Measurements from ENCODE around the gene EMP1. TPM values are rescaled to one million over a fixed set of nuclear protein-coding genes. Genes with fewer than 3 reads are reported as not detected.

EMP1 gene
- total RNA-seq, 1 experiment from 2014 or later: 0.63 TPM

- H3T11ph ChIP-seq (ENCODE audit: low read length): no peak overlapping the region
- WGBS (ENCODE audit: extremely low coverage, insufficient read length, low lambda C conversion rate): no CpG with 5 or more reads among the region's 3 CpGs
- H3K36me3 Mint-ChIP-seq (ENCODE audit: insufficient read depth in 1 of 3, low read depth in 3 of 3): no peaks in the 10 kb centered on the region; a peak in 2 of 7 replicates
- no peak overlapping the region for H3K23ac ChIP-seq (ENCODE audit: insufficient read length, low read depth, low read length)
- H3K27ac ChIP-seq (ENCODE audit: insufficient read length, low read depth, low read length): no peak overlapping the region
- no peaks in the 10 kb centered on the region for H4K20me1 ChIP-seq (ENCODE audit: control insufficient read depth, insufficient read depth, insufficient read length)
- H4K8ac ChIP-seq (replicated peaks; ENCODE audit: insufficient read length, low read depth, low read length): no peak overlapping the region
- H3K4me1 ChIP-seq (ENCODE audit: insufficient read depth, low read length): no peaks in the 10 kb centered on the region; the same call in 1 of the 2 replicates
- no peak overlapping the region for H3K14ac ChIP-seq (ENCODE audit: insufficient read depth, low read length)
- no peak overlapping the region for H3K27ac Mint-ChIP-seq
- no peaks in the 10 kb centered on the region for H3K79me2 ChIP-seq (ENCODE audit: insufficient read depth, low read length)
- no peak overlapping the region for H3K9ac ChIP-seq (ENCODE audit: extremely low read depth, insufficient read length, low read length)
- H2BK15ac ChIP-seq (ENCODE audit: low read depth, low read length): no peak overlapping the region
- H3K4ac ChIP-seq (ENCODE audit: low read depth, low read length): no peak overlapping the region
- no peaks in the 10 kb centered on the region for H3K79me1 ChIP-seq (ENCODE audit: insufficient read depth, low read depth, low read length, poor library complexity, severe bottlenecking)
- no peak overlapping the region for H2BK20ac ChIP-seq (ENCODE audit: low read depth, low read length, poor library complexity, severe bottlenecking)
- no peak overlapping the region for H4K91ac ChIP-seq (ENCODE audit: insufficient read length, low read depth, low read length)
- no peak overlapping the region for H2AK5ac ChIP-seq (ENCODE audit: insufficient read length, low read length)
- H2BK120ac ChIP-seq (ENCODE audit: low read depth, low read length, poor library complexity, severe bottlenecking): no peak overlapping the region
- H3K4me3 Mint-ChIP-seq: no peak overlapping the region
- DNase-seq: no peak
- H3K4me1 Mint-ChIP-seq: peaks cover 3 to 4% of the 10 kb centered on the region in 2 experiments; a peak in 1 of 4 replicates
- no peak overlapping the region for H2BK5ac ChIP-seq (ENCODE audit: insufficient read length, low read length)
- no peaks in the 10 kb centered on the region; the same call in 1 of the 2 replicates for H3K27me3 Mint-ChIP-seq (ENCODE audit: low read depth)
- H3K9me3 Mint-ChIP-seq: no peaks in the 10 kb centered on the region
- H4K5ac ChIP-seq (ENCODE audit: insufficient read length, low read depth, low read length): no peak overlapping the region
- no peak overlapping the region for H3K18ac ChIP-seq (ENCODE audit: insufficient read length, low read depth, low read length)
- no peak overlapping the region for H2BK12ac ChIP-seq (ENCODE audit: insufficient read length, low read depth, low read length)
- no peaks in the 10 kb centered on the region; the same call in 1 of the 2 replicates for H3K27me3 ChIP-seq (ENCODE audit: insufficient read depth, low read length)
- H3K23me2 ChIP-seq (ENCODE audit: insufficient read length, low read depth, low read length, poor library complexity, severe bottlenecking): no peaks in the 10 kb centered on the region
- H3K4me2 ChIP-seq (ENCODE audit: insufficient read depth, insufficient read length, low read length): no peak overlapping the region
- H3K56ac ChIP-seq (ENCODE audit: insufficient read length, low read depth, low read length): no peak overlapping the region
- no peak overlapping the region for H2AFZ ChIP-seq (ENCODE audit: low read length)
- TF ChIP-seq, protein P1, sequence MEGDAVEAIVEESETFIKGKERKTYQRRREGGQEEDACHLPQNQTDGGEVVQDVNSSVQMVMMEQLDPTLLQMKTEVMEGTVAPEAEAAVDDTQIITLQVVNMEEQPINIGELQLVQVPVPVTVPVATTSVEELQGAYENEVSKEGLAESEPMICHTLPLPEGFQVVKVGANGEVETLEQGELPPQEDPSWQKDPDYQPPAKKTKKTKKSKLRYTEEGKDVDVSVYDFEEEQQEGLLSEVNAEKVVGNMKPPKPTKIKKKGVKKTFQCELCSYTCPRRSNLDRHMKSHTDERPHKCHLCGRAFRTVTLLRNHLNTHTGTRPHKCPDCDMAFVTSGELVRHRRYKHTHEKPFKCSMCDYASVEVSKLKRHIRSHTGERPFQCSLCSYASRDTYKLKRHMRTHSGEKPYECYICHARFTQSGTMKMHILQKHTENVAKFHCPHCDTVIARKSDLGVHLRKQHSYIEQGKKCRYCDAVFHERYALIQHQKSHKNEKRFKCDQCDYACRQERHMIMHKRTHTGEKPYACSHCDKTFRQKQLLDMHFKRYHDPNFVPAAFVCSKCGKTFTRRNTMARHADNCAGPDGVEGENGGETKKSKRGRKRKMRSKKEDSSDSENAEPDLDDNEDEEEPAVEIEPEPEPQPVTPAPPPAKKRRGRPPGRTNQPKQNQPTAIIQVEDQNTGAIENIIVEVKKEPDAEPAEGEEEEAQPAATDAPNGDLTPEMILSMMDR (conservative IDR thresholded peaks at IDR 0.05): peak; percentile 58
- H3K9me3 ChIP-seq (ENCODE audit: control insufficient read depth, low read depth, low read length): no peaks in the 10 kb centered on the region
Observed at GRCh38 chr12:13161172-13161571, 35.4 kb upstream of the EMP1 start.

Data from H9 (cell line).